PFSK-1 (cell line): ENCODE measurements around the gene AK2.

Experiments
- FOXP2 ChIP-seq: optimal IDR thresholded peaks from 2 replicates; pipeline ENCODE3; 2011; ENCODE audit warnings: borderline replicate concordance, control low read depth, inconsistent platforms; ENCODE audit not compliant: insufficient read depth; ENCODE audit errors: extremely low read length, extremely low read depth
- POLR2AphosphoS5 ChIP-seq: IDR thresholded peaks from 2 replicates; pipeline ENCODE4 v1.6.1; 2012; ENCODE audit warnings: low read depth, mild to moderate bottlenecking, control low read depth, low read length, moderate library complexity
- SIN3A ChIP-seq: IDR thresholded peaks from 2 replicates; pipeline ENCODE4 v1.6.1; 2012; ENCODE audit warnings: mild to moderate bottlenecking, low read length, moderate library complexity, borderline replicate concordance; ENCODE audit not compliant: insufficient read depth
- TAF1 ChIP-seq: IDR thresholded peaks from 2 replicates; pipeline ENCODE4 v1.6.1; 2012; ENCODE audit warnings: low read length, control low read depth, borderline replicate concordance; ENCODE audit not compliant: insufficient read depth
- TF ChIP-seq, protein P1 (sequence below), 2 experiments: IDR thresholded peaks; 2 replicates each; pipeline versions ENCODE4 v1.6.1 to v1.8.0; 2011 to 2012; ENCODE audit warnings: low read depth in 2 of 2, low read length in 2 of 2, control low read depth in 1 of 2, inconsistent platforms in 1 of 2, mild to moderate bottlenecking in 1 of 2, moderate library complexity in 1 of 2; ENCODE audit not compliant: insufficient read depth in 1 of 2

Gene AK2

DNA sequence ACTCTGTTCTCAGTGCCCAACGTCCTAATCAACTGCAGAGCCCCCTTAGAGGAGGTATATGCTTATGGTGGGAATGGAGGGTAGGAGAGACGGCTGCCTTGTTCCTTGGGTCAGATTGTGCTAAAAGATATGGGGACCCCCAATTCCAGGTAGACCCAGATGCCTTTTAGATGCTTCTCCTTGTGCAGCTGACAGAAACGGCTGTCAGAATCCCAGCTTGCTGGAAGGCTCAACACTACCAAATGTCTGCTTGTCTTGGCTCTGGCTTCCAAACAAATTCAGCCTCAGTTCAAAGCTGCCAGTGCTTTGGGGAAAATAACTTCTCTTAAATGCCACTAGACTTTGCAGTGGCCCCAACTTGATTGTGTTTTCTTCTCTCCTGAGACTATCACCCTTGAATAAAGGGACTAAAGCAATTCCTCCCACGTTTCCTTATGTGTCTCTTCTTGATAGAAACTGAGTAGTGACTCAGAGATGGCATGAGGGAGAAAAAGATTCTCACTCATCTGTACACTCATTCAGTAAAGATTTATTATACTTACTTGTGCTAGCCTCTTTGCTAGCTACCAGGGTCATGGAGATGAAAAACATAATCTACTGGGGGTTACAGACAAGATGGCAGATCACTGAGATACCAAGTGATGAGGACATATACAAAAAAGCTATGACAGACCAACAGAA, 68.7 kb downstream of the AK2 start:
- no peak for TF ChIP-seq POLR2AphosphoS5
- no peak for TF ChIP-seq FOXP2
- no peak for TF ChIP-seq SIN3A
- TF ChIP-seq, protein P1, sequence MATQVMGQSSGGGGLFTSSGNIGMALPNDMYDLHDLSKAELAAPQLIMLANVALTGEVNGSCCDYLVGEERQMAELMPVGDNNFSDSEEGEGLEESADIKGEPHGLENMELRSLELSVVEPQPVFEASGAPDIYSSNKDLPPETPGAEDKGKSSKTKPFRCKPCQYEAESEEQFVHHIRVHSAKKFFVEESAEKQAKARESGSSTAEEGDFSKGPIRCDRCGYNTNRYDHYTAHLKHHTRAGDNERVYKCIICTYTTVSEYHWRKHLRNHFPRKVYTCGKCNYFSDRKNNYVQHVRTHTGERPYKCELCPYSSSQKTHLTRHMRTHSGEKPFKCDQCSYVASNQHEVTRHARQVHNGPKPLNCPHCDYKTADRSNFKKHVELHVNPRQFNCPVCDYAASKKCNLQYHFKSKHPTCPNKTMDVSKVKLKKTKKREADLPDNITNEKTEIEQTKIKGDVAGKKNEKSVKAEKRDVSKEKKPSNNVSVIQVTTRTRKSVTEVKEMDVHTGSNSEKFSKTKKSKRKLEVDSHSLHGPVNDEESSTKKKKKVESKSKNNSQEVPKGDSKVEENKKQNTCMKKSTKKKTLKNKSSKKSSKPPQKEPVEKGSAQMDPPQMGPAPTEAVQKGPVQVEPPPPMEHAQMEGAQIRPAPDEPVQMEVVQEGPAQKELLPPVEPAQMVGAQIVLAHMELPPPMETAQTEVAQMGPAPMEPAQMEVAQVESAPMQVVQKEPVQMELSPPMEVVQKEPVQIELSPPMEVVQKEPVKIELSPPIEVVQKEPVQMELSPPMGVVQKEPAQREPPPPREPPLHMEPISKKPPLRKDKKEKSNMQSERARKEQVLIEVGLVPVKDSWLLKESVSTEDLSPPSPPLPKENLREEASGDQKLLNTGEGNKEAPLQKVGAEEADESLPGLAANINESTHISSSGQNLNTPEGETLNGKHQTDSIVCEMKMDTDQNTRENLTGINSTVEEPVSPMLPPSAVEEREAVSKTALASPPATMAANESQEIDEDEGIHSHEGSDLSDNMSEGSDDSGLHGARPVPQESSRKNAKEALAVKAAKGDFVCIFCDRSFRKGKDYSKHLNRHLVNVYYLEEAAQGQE (IDR thresholded peaks at IDR 0.05; ENCODE audit: insufficient read depth in 1 of 2, low read depth in 2 of 2, low read length in 2 of 2), result no peak
- TF ChIP-seq TAF1, result no peak

DNA sequence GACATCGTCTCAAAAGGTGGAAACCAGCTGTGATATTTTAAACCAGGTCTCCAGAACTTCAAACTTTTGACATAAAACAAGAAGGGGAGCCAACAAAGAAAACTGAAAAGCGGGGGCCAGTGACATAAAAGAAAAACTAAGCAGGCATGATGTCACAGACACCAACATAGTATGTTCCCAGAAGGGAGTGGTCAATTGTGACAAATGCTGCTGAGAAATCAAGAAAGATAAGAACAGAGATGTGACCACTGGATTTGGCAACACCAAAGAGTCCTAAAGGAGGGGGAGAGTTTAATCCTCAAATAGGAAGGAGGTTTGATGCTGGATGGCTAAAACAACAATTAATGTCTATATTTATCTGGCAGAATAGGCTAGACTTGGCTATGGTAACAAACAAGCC, 69.8 kb downstream of the AK2 start:
- TF ChIP-seq TAF1, result no peak

DNA sequence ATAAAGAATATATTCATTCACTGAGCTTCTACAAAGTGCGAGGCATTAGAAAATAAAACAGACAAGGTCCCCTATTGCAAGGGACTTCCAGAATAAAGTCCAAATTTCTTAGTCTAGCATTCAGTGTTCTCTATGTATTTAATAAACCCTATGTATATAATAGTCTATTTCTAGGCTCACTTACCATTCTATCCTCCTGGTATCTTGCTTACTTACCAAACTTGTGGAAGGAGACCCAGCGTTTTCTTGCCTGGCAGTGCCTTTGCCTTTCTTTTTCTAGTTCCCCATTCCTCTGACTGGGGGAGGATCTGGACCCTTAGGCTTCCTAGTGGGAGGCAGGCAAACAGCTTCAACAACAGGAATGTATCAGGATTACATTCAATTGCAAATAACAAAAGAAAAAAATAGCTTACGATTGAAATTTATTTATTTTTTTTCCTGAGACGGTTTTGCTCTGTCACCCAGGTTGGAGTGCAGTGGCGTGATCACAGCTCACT, 71.4 kb downstream of the AK2 start:
- TF ChIP-seq FOXP2, result no peak
- TF ChIP-seq POLR2AphosphoS5, result no peak
- TF ChIP-seq SIN3A, result no peak
- no peak for TF ChIP-seq TAF1
- TF ChIP-seq, protein P1 (IDR thresholded peaks at IDR 0.05; ENCODE audit: insufficient read depth in 1 of 2, low read depth in 2 of 2, low read length in 2 of 2), result no peak

DNA sequence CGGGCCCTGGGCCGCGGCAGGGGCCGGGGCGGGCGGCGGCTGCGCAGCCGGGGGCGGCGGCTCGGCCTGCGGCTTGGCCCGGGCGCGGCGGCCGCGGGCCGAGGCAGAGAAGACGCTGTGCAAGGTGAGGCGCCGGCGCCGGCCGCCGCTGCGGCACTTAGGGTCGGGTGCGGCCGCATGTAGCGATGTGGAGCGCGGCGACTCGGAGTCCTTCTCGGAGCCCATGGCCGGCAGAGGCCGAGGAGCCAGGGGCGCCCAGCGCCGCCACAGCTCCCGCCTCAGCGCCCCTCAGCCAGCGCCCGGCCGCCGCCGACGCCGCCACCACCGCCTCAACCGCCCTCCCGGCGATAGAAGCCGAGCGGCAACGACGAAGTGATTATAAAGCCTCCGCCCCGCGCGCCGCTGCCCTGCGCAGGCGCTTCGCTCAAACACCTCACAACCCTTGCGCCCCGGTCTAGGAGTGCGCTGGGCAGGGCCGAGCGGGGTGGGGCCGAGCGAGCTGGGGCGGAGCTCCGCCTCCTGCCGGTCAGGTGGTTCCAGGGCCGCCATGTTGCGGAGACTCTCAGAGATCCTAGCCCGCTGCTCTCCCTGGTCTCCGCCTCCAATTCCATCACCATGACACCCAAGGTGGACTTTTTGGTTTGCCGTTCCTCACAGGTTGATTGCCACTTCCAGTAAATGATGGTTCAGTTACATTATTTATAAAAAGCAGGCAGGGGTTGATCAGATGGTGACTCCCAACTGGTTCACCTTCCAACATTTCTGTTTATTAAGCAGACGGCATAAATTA, 72.0 kb downstream of the AK2 start, which contains the start of gene RNF19B:
TSS of gene RNF19B (minus strand) at position 349 of the 790 bp plus-strand sequence. CDS start at position 225, 124 bp downstream.
- TF ChIP-seq POLR2AphosphoS5 (peak; percentile 97), FOXP2 (peak; percentile 44), TAF1 (peak; percentile 71; the same call in 1 of the 2 replicates), SIN3A (no peak)
- TF ChIP-seq, protein P1 (IDR thresholded peaks at IDR 0.05; ENCODE audit: insufficient read depth in 1 of 2, low read depth in 2 of 2, low read length in 2 of 2), result 0 out of 4 replicates have a peak, but pooled peaks of 1 of the 2 experiments have one; percentile 26

DNA sequence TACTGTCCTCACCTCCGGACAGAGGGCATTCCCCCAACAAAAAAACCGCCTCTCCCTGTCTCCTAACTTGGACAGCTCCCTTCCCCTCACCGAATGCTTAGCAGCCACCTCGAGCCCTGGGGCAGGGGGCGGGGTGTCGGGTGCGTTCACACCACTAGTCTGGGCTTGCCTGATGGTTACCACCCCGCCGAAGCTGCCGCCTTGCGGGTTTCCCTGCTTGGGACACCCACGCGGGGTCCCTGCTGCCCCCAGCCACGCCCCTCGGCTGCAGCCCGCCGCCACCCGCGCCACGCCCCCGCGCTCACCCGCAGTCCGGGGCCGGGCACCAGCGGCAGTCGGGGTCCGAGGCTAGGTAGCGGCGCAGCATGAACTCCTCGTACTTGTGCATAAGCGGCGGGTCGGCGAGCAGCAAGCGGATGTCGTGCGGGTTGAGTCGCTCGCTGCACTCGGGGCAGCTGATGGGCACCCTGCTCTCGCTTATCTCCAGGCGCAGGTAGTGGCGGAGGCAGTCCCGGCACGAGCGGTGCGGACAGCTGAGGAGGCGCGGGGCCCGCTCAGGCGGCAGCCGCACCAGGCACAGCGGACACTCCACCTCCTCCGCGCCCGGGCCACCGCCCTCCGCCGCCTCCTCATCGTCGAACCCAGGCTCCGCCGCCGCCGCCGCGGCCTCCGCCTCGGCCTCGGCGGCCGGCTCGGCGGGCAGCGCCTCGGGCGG, 72.8 kb downstream of the AK2 start:
- TF ChIP-seq TAF1 (no peak), SIN3A (no peak), POLR2AphosphoS5 (no peak), FOXP2 (no peak)
- TF ChIP-seq, protein P1 (IDR thresholded peaks at IDR 0.05; ENCODE audit: insufficient read depth in 1 of 2, low read depth in 2 of 2, low read length in 2 of 2), result peak; percentile 70 to 83
